HEK293T (cell line): Measurements from ENCODE around the gene CCDC43.
"Not testable (repeated sequence)": the region's sequence is repeated elsewhere in the genome, so short reads cannot be mapped to it uniquely, and the experiment has no call there.

Source experiments
- CTCF ChIA-PET: fragments of 350-600 bp; formaldehyde crosslinking; extraction: SDS; loops from one replicate; lab custom pipeline; 2021; ENCODE audit warnings: antibody characterized with exemption, inconsistent platforms; lab: Yijun Ruan, JAX
- POLR2A ChIA-PET: fragments of 350-600 bp; formaldehyde crosslinking; extraction: SDS; loops from one replicate; lab custom pipeline; 2020; ENCODE audit warnings: antibody characterized with exemption, inconsistent platforms; lab: Yijun Ruan, JAX
- DNase-seq: peaks from one replicate; pipeline ENCODE4 v3.0.0; 2012; ENCODE audit warnings: mixed read lengths; ENCODE audit errors: extremely low spot score
- ARNT ChIP-seq: fragments of 450-650 bp; IDR thresholded peaks from 2 replicates; pipeline ENCODE4 v1.6.1; 2017; ENCODE audit warnings: mild to moderate bottlenecking
- BHLHE40 ChIP-seq: fragments of 450-650 bp; IDR thresholded peaks from 2 replicates; pipeline ENCODE4 v1.6.1; 2016; ENCODE audit warnings: mild to moderate bottlenecking, moderate library complexity, borderline replicate concordance
- CTBP1 ChIP-seq: fragments of 450-650 bp; IDR thresholded peaks from 2 replicates; pipeline ENCODE4 v1.6.1; 2016; ENCODE audit warnings: borderline replicate concordance
- ELF4 ChIP-seq: fragments of 450-650 bp; IDR thresholded peaks from 2 replicates; pipeline ENCODE4 v1.6.1; 2017; ENCODE audit warnings: antibody characterized with exemption
- FOXA1 ChIP-seq: fragments of 450-650 bp; IDR thresholded peaks from 2 replicates; pipeline ENCODE4 v1.6.1; 2016; ENCODE audit warnings: mild to moderate bottlenecking
- FOXK2 ChIP-seq: fragments of 450-650 bp; IDR thresholded peaks from 2 replicates; pipeline ENCODE4 v1.6.1; 2016; ENCODE audit warnings: mild to moderate bottlenecking
- FOXM1 ChIP-seq: fragments of 450-650 bp; IDR thresholded peaks from 2 replicates; pipeline ENCODE4 v1.6.1; 2017; ENCODE audit warnings: mild to moderate bottlenecking, borderline replicate concordance
- HDGF ChIP-seq: fragments of 450-650 bp; IDR thresholded peaks from 2 replicates; pipeline ENCODE4 v1.6.1; 2017; ENCODE audit warnings: antibody characterized with exemption, borderline replicate concordance
- L3MBTL2 ChIP-seq: fragments of 450-650 bp; conservative IDR thresholded peaks from 2 replicates; pipeline ENCODE4 v1.6.1; 2016; ENCODE audit warnings: mild to moderate bottlenecking
- LEF1 ChIP-seq: fragments of 450-650 bp; IDR thresholded peaks from 2 replicates; pipeline ENCODE4 v1.6.1; 2017; ENCODE audit warnings: mild to moderate bottlenecking, borderline replicate concordance
- NFRKB ChIP-seq: fragments of 450-650 bp; IDR thresholded peaks from 2 replicates; pipeline ENCODE4 v1.6.1; 2016; ENCODE audit warnings: mild to moderate bottlenecking, moderate library complexity
- PKNOX1 ChIP-seq: fragments of 450-650 bp; IDR thresholded peaks from 2 replicates; pipeline ENCODE4 v1.6.1; 2016
- SP1 ChIP-seq: fragments of 450-650 bp; IDR thresholded peaks from 2 replicates; pipeline ENCODE4 v1.6.1; 2017
- SUZ12 ChIP-seq: fragments of 450-650 bp; IDR thresholded peaks from 2 replicates; pipeline ENCODE4 v1.6.1; 2016; ENCODE audit warnings: mild to moderate bottlenecking
- TARDBP ChIP-seq: fragments of 450-650 bp; IDR thresholded peaks from 2 replicates; pipeline ENCODE4 v1.6.1; 2016
- ZNF384 ChIP-seq: fragments of 450-650 bp; IDR thresholded peaks from 2 replicates; pipeline ENCODE4 v1.6.1; 2016

CCDC43 gene

GRCh38 chr17:44733753-44734152, 44.2 kb upstream of the CCDC43 start:
- POLR2A ChIA-PET: no interaction called here
- CTCF ChIA-PET: no interaction called here
- DNase-seq: peak; percentile 59

DNA sequence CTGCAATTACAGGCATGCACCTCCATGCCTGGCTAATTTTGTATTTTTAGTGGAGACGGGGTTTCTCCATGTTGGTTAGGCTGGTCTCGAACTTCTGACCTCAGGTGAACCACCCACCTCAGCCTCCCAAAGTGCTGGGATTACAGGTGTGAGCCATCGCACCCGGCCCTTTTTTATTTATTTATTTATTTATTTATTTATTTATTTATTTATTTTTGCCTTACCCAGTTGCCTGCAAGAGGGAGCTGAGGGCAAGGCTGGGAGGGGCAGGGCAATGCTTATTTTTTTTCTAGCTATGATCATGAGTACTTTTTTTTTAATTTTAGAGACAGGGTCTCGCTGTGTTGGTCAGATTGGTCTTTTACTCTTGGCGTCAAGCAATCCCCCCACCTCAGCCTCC, 36.5 kb upstream of the CCDC43 start:
- POLR2A ChIA-PET, CTCF ChIA-PET, DNase-seq: not testable (repeated sequence)

More at GRCh38 chr17:44733753-44734152, 44.2 kb upstream of the CCDC43 start:
- TF ChIP-seq LEF1: no peak
- TF ChIP-seq ELF4: no peak
- no peak for TF ChIP-seq ARNT
- no peak for TF ChIP-seq FOXK2
- TF ChIP-seq CTBP1: no peak
- TF ChIP-seq BHLHE40: no peak
- TF ChIP-seq SP1: no peak
- TF ChIP-seq TARDBP: no peak
- TF ChIP-seq FOXM1: no peak
- TF ChIP-seq ZNF384: no peak
- TF ChIP-seq L3MBTL2: no peak
- no peak for TF ChIP-seq NFRKB
- no peak for TF ChIP-seq SUZ12
- TF ChIP-seq PKNOX1: no peak
- TF ChIP-seq HDGF: no peak
- TF ChIP-seq FOXA1: no peak

- ChIA-PET POLR2A (interaction anchor here (1.4 kb wide), 1 partner anchor 14 kb away, joined by 5 read pairs; the partner anchor contains the start of gene DBF4B), CTCF (no interaction called here)
- no peak for TF ChIP-seq FOXA1
- no peak for TF ChIP-seq FOXM1
- no peak for TF ChIP-seq ZNF384
- TF ChIP-seq SUZ12: no peak
- no peak for TF ChIP-seq ARNT
- TF ChIP-seq TARDBP: no peak
- TF ChIP-seq HDGF: no peak
- no peak for TF ChIP-seq CTBP1
- TF ChIP-seq FOXK2: no peak
- TF ChIP-seq SP1: no peak
- TF ChIP-seq BHLHE40: no peak
- TF ChIP-seq PKNOX1: no peak
- TF ChIP-seq LEF1: no peak
- no peak for TF ChIP-seq L3MBTL2
- TF ChIP-seq NFRKB: no peak
- TF ChIP-seq ELF4: no peak
- DNase-seq: no peak
These were observed 32.7 kb upstream of the CCDC43 start for GRCh38 chr17:44722254-44722653.

- POLR2A ChIA-PET: interaction anchor here (2.3 kb wide), 1 partner anchor 11 kb away, joined by 7 read pairs; the partner anchor contains the start of gene DBF4B
- TF ChIP-seq ZNF384 (no peak), SUZ12 (no peak), ELF4 (no peak), FOXM1 (no peak), NFRKB (no peak), TARDBP (no peak), SP1 (no peak), ARNT (no peak)
- DNase-seq: no peak
- CTCF ChIA-PET: no interaction called here
These were observed 29.9 kb upstream of the CCDC43 start for GRCh38 chr17:44719444-44719843.

DNA sequence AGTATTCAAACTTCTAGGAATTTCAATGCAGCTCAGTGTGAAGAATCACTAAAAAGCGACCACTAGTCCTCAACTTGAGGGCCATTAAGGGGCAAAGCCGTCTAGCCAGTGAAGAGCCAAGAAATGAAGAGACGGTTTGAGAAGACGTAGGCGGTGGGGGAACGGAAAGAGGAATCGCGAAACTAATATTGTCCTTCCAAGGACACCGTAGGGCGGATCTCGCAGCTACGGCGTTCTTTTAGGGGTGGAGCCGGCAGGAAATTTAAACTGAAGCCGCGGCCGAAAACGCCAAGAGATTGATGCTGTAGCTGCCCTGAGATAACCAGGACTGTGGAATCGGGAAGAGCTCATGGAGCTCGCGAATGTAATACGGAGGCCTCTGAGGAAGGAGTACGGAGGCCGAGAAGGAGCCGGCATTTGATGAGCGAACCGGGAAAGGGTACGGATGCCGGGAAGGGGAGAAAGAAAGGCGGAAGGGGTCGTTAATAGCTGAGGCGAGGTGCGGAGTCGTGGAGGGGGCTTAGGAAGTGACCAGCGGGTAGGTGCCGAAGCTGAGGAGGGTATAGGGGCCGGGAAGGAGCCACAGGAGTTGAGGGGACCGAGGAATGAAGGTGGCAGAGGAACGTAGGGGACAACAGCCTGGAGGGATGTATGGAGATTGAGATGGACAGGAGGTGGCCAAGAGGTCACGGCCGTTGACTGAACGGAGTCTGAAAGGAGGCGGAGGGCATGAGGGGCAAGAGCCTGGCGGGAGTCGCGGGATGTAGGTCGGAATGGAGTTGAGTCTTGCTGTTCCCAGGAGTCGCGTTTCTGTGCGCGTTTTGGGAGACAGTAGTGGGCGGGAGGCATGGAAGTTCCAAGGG, 19.1 kb upstream of the CCDC43 start, which contains the start of gene DBF4B:
Gene DBF4B (plus strand): TSS at position 265 of the 863 bp plus-strand sequence. CDS start 156 bp downstream, at position 421.
- CTCF ChIA-PET: no interaction called here
- TF ChIP-seq LEF1: no peak
- TF ChIP-seq TARDBP: no peak; the same call in 1 of the 2 replicates
- peak; percentile 39; the same call in 1 of the 2 replicates for TF ChIP-seq ELF4
- TF ChIP-seq PKNOX1: 0 out of 2 replicates have a peak, but pooled peaks have one; percentile 2
- no peak for TF ChIP-seq CTBP1
- POLR2A ChIA-PET: interaction anchor here (0.6 to 4.6 kb wide), 14 partner anchors 9 to 487 kb away, joined by 3 to 59 read pairs (median 3); partner anchors contain the start of genes ADAM11, CCDC43 and FZD2
- peak; percentile 84 for DNase-seq

GRCh38 chr17:44707755-44708400, 18.3 kb upstream of the CCDC43 start:
- ChIA-PET CTCF (interaction anchor here (0.6 kb wide), 1 partner anchor 584 kb away, joined by 3 read pairs; the partner anchor contains the start of gene HDAC5), POLR2A (interaction anchor here (0.6 to 4.6 kb wide), 12 partner anchors 8 to 486 kb away, joined by 3 to 59 read pairs (median 3); partner anchors contain the start of genes ADAM11, CCDC43 and FZD2)
- no peak for DNase-seq
- no peak for TF ChIP-seq ELF4
- TF ChIP-seq ARNT: no peak
- no peak for TF ChIP-seq BHLHE40
- TF ChIP-seq FOXK2: no peak

- DNase-seq: not testable (repeated sequence)
- ChIA-PET POLR2A (interaction anchor here (0.7 to 2.4 kb wide), 2 partner anchors 8 to 10 kb away, joined by 5 to 11 read pairs; partner anchors contain the start of gene DBF4B), CTCF (interaction anchor here (1.4 kb wide), 1 partner anchor 9 kb away, joined by 4 read pairs; no protein-coding TSS in a partner anchor)
These were observed 10.7 kb upstream of the CCDC43 start for GRCh38 chr17:44700288-44700687.
